Glomerular endothelial cell (primary cell): ENCODE results near the gene LENEP. TPM values are rescaled to one million over a fixed set of nuclear protein-coding genes. Genes with fewer than 3 reads are reported as not detected.
"Not testable (repeated sequence)": the region's sequence is repeated elsewhere in the genome, so short reads cannot be mapped to it uniquely, and the experiment has no call there.

ENCODE experiments used
- DNase-seq: peaks from one replicate; pipeline ENCODE4 v3.0.0-alpha.2; 2011; ENCODE audit warnings: low read depth, low spot score; ENCODE audit errors: extremely low read depth
- total RNA-seq: library from RNA; depleted of rRNA; stranded (reverse); fragments of >200 nt; gene quantifications from 2 replicates; pipeline ENCODE4 v1.2.3, GENCODE V29; 2015

Gene LENEP
- total RNA-seq, 1 donor from 2014 or later, result not detected

DNA sequence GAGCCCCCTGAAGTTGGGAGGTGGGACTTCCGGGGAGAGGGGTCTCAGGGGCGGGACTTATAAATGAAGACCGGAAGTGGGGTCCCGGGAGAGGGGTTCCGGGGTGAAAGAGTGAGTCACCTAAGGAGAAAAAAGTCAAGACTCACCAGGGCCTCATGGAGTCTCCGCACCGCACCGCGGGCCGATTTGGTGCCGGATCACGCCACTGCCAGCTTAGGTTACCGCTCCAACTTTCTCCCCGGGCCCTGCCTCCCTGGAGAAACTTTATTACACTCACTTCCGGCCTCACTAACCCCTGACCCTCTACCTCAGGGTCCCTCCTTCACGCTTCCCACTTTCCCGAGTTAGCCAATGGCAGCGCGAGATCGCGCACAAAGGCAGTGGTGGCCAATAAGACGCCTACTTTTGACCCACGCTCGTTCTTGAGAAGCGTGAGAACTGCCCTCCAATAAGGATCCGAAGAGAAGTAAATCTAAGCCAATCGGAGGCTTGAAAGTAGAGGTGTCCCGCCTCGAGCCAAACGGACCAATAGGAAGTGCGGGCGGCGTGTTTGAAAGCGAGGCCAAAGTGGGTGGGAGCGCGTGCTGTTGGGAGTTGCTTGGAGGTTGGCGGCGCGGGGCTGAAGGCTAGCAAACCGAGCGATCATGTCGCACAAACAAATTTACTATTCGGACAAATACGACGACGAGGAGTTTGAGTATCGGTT is 19.1 kb upstream of the LENEP start, which contains the start of gene CKS1B:
Gene CKS1B (plus strand): TSS at position 580 of the 706 bp plus-strand sequence. CDS start 65 bp downstream, at position 645.
- peak; percentile 99 for DNase-seq

DNA sequence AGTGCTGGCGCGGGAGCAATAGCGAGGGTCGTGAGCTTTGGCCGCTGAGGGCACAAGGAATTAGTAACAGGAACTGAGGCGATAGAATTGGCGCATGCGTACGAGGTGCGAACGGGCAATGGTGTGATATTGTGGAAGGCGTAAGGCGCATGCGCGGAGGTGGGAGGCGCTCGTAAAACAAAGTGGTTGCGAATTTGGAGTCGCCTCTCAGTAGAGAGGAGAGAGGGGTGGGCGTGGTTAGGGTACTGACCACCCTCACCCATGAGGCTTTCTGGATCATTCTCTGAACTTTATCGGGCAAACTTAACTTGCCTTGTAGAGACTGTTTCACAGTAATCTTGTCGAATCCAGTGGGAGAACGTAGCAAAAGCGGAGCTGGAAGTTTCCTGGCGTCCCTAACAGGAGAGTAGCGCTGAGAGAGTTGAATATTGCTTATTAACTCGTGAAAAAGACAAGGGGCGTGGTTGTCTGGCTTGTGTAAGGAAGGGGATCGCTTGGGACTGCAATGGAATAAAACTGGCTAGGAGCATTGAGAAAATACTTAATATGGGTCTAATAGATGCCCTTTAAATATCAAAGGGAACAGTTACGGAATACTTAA is 18.5 kb upstream of the LENEP start:
- peak; percentile 92 for DNase-seq

DNA sequence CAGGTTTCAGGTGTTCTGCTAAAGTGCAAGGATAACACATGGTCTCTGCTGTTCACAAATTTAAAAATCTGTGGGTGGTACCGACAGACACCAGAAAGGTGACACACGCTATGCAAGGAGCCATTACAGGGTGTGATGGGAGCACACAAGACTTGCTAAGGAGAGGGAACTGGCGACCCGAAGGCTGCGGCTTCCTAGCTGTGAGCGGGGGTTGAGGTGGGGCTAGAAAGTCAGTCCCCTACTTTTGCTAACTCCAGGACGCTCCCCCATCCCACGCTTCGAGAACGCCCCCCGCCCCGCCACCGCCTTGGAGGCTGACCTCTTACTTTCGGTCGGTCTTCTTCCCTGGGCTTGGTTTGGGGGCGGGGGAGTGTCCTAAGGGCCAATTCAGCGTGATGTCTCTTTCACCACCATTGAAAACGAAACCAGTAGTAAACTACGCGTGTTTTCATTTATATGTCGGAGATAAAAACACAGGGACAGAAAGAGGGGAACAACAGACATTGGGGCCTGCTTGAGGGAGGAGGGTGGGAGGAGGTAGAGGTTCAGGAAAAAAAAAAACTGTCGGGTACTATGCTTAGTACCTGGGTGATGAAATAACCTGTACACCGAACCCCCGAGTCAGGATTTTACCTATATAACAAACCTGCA is 17.9 kb upstream of the LENEP start:
- no peak for DNase-seq

DNA sequence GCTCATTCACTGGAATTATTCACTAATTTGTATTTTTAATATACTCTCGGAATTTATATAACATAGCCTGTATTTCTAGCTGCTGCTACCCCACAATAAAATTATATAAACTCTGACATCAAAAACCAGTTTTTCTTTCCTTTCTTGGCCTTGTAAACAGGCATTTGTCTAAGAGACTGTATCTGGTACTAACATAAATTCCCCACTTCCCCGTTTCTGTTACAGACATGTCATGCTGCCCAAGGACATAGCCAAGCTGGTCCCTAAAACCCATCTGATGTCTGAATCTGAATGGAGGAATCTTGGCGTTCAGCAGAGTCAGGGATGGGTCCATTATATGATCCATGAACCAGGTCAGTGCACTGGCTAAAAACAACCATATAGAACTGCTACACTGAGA is 15.6 kb upstream of the LENEP start:
- not testable (repeated sequence) for DNase-seq

DNA sequence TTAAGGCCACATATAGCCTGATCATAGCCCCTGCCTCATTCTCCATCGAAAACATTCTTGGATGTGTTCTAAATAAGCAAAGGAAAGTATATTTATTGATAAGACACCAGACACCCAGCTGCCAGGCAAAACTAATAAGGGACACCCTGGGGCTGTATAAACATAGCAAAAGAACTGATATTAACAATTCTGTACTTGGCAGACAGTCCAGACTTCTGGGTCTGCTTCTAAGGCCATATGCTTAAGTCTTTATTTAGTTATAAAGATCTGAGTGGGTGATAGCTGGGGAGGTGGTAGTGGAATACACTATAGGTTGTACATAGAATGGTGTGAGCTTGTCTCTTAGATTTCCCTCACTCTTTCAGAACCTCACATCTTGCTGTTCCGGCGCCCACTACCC is 15.0 kb upstream of the LENEP start:
- DNase-seq, result no peak

DNA sequence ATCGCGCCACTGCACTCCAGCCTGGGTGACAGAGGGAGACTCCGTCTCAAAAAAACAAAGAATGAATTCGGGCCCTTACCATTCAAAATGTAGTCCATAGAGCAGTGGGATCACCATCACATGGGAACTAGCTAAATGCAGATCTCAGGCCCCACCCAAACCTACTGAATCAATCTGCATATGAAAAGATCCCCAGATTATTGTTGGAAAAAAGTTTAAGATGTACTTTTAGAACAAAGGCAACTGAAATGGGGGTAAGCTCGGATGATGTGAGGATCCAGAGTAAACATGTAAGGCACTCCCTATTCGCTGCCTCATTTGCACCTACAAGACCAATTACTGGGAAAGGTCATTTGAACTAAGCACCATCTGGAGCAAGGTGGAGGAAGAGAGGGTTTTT is 11.0 kb upstream of the LENEP start:
- DNase-seq, result no peak

DNA sequence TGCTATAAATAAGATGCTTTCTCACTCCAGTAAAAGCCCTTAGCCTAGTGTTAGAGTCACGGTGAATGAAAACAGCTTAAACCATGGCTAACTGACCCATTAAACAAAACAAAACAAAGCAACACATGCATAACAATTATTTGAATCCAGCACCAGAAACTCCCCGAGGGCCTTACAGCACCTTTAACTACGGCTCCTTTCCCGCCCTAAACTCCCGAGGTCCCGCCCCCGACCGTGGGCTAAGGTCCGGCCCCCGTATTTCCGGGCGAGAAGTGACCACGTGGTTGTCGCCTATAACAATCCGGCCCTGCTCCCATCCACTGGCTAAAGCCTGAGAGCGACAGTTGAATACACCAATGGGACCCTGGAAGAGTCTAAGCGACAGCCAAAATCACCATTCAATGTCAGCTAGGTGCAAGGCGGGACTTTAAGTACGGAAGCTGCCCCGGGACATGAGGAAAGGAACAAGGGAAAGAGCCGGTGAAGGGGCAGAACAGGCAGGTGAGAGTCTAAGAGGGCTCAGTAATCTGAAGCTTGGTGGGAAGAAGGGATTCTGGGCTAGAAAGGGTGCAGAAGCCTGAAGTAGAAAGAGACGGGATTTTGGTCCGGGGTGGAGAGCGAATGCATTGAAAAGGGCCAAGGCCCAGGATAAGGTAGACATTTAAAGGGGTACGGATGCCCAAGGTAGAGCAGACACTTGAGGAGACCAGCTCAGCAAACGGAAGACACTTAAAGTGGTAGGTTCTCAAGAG is 10.3 kb upstream of the LENEP start, which contains the start of gene FLAD1:
Gene FLAD1 (plus strand): TSS at position 448 of the 752 bp plus-strand sequence. CDS start 351 bp downstream, outside the sequence.
- peak; percentile 99 for DNase-seq

DNA sequence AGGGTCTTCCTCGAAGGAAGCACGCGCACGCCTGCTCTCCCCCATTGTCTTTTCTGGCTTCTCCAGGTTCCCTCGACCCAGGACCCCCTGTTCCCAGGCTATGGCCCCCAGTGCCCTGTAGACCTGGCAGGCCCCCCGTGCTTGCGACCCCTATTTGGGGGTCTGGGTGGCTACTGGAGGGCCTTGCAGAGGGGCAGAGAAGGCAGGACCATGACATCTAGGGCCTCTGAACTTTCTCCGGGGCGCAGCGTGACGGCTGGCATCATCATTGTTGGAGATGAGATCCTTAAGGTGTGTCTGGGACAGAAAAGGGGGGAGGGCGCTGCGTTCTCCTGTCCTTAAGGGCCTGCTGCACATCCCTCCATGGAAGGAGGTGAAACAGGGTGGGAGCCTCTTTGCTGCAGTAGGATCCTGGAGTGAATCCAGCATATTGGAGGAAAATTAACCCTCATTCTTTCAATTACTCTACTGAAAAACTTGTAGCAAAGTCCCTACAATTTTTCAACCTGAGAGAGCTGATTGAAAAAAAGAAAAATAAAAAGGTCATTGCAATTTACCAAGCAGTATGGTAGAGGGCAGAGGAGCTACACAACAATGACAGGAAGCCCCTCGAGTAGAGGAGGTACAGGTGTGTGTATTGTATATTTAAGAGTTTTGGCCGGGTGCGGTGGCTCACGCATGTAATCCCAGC is 9.5 kb upstream of the LENEP start:
- DNase-seq, result no peak

DNA sequence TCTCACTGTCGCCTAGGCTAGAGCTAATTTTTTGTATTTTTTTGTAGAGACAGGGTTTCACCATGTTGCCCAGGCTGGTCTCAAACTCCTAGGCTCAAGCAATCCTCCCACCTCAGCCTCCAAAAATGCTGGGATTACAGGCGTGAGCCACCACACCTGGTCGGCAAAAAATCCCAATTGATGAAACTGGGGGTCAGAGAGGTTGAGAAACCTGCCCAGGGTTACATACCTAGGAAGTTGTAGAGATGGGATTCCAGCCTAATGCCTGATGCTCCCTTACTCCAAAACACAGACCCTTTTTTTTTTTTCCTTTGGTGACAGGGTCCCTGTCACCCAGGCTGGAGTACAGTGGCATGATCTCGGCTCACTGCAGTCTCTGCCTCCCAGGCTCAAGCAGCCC is 6.7 kb upstream of the LENEP start:
- not testable (repeated sequence) for DNase-seq

DNA sequence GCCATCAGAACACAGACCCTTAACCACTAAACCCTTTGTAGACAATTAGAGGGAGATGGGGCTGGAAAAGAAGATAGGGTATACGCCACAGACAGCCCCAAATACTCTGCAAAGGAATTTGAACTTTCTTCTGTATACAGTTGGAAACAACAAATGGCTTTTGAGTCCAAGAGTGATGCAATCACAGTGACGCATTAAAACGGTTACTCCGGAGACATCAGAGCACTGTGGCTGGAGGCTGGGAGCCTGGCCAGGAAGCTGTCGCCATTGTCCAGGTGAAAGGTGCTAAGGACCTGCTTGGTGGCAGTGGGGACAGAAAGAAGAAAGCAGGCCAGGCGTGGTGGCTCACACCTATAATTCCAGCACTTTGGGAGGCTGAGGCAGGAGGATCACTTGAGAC is 6.1 kb upstream of the LENEP start:
- DNase-seq, result no peak

DNA sequence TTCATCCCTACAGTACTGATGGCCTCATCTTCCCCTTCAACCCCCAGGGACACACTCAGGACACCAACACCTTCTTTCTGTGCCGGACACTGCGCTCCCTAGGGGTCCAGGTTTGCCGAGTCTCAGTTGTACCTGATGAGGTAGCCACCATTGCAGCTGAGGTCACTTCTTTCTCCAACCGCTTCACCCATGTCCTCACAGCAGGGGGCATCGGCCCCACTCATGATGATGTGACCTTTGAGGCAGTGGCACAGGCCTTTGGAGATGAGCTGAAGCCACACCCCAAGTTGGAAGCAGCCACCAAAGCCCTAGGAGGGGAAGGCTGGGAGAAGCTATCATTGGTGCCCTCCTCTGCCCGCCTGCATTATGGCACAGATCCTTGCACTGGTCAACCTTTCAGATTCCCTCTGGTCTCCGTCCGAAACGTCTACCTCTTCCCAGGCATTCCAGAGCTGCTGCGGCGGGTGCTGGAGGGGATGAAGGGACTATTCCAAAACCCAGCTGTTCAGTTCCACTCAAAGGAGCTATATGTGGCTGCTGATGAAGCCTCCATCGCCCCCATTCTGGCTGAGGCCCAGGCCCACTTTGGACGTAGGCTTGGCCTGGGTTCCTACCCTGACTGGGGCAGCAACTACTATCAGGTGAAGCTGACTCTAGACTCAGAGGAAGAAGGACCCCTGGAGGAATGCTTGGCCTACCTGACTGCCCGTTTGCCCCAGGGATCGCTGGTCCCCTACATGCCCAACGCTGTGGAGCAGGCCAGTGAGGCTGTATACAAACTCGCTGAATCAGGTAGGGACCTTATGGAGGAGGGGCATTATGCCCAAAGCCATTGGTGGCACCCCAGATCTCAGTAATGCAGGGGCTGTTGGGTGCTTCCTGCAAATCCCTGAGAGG is 5.1 kb upstream of the LENEP start:
- DNase-seq, result no peak

DNA sequence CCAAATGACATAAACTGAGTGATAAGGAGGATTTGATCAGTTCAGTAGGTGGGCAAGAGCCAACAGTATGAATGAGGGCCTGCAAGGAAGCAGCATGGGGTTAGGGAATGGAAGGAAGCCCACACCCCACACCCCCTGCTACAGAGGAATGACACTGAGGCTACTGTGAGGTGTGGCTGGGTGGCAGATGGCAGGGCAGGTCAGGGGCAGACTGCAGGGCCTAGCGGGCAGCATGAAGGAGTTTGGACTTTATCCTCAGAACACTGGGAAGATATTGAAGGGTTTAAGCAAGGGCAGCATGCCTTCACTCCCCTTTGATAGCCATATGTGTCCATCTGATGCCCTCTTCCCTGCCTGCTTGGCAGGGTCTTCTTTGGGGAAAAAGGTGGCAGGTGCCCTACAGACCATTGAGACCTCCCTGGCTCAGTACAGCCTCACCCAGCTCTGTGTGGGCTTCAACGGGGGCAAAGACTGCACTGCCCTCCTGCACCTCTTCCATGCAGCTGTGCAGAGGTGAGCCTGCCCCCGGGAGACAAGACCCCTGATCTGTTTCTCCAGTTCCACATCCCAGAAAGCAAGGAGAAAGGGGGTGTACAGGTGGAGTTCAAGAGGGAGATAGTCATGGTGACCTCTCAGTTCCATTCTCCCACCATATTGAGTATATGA is 4.1 kb upstream of the LENEP start:
- DNase-seq, result no peak

DNA sequence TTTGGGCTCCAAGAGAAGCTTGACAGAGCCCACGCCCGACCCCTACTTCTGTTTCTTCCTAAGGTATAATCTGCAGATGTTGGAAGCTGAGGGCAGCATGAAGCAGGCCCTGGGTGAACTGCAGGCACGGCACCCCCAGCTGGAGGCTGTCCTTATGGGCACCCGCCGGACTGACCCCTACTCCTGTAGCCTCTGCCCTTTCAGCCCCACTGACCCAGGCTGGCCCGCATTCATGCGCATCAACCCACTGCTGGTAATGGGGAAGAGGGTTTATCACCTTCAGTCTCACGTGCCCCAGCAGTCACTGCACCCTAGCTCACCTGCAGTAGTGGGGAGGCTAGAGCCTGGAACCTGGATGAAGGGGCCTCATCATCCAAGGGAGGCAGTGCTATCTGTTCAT is 3.1 kb upstream of the LENEP start:
- DNase-seq, result no peak

DNA sequence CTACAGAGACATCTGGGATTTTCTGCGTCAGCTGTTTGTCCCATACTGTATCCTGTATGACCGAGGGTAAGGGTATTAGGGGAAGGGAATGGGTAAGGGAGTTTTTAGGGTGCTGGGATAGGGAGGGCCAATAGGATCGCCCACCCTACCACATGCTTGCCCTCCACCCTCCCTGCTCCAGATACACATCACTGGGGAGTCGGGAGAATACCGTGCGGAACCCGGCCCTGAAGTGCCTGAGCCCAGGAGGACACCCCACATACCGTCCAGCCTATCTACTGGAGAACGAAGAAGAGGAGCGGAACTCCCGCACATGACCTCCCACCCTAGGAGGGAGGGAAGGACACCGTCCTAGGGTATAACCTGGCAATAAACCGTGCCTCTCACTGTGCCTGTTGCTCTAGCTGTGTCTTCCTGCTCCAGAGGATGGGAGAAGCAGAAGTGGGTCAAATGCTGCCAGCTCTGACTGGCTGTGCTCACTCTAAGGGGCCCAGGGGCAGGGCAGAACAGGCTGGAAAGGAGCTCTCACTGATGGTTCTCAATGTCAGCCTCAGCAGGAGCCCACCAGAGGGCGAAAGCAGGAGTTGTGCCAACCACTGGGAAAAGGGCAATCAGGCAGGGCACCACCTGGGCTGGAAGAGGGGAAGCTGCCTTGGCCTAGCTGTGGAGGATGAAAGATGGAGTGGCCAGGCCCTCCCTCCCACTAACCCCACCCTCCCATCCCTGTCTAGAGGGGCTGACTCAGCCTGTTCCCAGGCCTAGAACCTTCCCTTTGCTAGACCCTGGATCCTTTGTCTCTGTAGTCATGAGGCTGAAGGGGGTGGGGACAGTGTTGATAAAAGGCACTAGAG is 440 bp upstream of the LENEP start:
- no peak for DNase-seq

DNA sequence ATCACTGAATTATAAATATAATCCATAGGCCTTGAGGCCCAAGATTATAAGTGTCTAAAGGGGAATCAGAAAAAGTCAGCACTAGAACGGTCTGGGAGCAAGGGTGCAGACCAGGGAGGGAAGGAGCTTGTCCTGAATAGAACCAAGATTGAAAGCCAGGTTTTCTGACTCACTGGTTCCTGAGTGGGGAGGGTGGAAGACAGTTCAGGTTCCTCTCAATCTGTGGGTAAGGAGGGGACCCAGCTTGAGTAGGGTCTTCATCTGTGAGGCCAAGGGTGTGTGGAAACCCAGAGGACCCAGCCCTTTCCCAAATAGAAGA is 842 bp downstream of the LENEP start:
- DNase-seq, result no peak

DNA sequence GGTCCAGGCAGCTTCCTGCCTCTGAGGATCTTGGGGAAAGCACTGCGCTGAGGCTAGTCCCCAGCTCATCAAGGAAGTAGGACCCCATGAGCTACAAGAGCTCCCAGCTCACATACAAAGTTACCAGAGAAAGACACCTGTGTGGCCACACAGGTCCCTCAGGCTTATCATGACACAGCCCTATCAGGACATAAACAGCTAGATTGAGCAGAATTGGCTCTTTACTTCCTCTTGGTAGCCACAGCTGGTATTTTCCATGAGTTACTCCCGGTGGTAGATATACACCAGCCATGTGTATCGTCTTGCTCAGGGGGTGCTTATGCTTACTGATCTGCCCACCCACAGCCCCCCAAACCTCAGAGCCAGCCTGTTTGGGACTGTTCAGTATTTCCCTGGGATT is 1.2 kb downstream of the LENEP start:
- no peak for DNase-seq

DNA sequence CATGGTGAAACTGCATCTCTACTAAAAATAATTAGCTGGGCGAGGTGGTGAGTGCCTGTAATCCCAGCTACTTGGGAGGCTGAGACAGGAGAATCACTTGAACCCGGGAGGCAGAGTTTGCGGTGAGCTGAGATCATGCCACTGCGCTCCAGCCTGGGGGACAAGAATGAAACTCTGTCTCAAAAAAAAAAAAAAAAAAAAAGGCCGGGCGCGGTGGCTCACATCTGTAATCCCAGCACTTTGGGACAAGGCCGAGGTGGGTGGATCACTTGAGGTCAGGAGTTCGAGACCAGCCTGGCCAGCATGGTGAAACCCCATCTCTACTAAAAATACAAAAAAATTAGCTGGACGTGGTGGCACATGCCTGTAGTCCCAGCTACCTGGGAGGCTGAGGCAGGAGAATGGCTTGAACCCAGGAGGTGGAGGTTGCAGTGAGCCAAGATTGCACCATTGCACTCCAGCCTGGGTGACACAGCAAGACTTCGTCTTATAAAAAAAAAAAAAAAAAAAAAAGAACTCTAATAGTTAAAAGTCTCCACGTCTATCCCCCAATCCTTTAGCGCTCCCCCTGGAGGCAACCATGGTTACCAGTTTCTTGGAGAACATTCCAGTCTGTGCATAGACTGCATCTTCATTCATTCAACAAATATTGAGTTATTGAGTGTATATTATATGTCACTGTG is 2.1 kb downstream of the LENEP start:
- not testable (repeated sequence) for DNase-seq
